H1 (cell line): ENCODE measurements around the gene SPTBN4. TPM values are rescaled to one million over a fixed set of nuclear protein-coding genes. Genes with fewer than 3 reads are reported as not detected.

Experiments
- CTCF ChIA-PET: fragments of 300-600 bp; sonication (Branson Sonifier 250); formaldehyde crosslinking; loops from one replicate; lab custom pipeline; 2021; ENCODE audit not compliant: partially characterized antibody; lab: Charles Lee
- POLR2A ChIA-PET: fragments of 300-600 bp; sonication (Branson Sonifier 250); formaldehyde crosslinking; loops from one replicate; lab custom pipeline; 2021; ENCODE audit warnings: inconsistent platforms; ENCODE audit not compliant: partially characterized antibody; lab: Charles Lee
- DNase-seq, 2 experiments: peaks; one replicate each; pipeline versions ENCODE4 v3.0.0 to v3.0.0-alpha.2; 2010 to 2022; ENCODE audit warnings: low spot score in 2 of 2, low read depth in 1 of 2, mixed read lengths in 1 of 2
- FAIRE-seq: peaks from 2 replicates; lab custom pipeline; 2011; peaks lifted over from hg19 to GRCh38; lab: Jason Lieb, UNC
- H2AFZ ChIP-seq: 2 replicates; pipeline ENCODE4 v1.8.1; 2012; ENCODE audit warnings: low read length, inconsistent platforms
- H2AK5ac ChIP-seq: 2 replicates; pipeline ENCODE4 v1.6.1; 2013; ENCODE audit warnings: low read depth, low read length
- H2BK120ac ChIP-seq: replicated peaks from 2 replicates; pipeline ENCODE3; 2013; ENCODE audit warnings: low read depth, low read length, inconsistent platforms
- H2BK12ac ChIP-seq: 2 replicates; pipeline ENCODE4 v1.6.1; 2013; ENCODE audit warnings: low read depth, low read length
- H2BK15ac ChIP-seq: 2 replicates; pipeline ENCODE4 v1.6.1; 2013; ENCODE audit warnings: low read length
- H2BK20ac ChIP-seq: 2 replicates; pipeline ENCODE4 v1.6.1; 2013; ENCODE audit warnings: low read length
- H2BK5ac ChIP-seq: 2 replicates; pipeline ENCODE4 v1.6.1; 2013; ENCODE audit warnings: low read depth, low read length
- H3K14ac ChIP-seq: 2 replicates; pipeline ENCODE4 v1.6.1; 2013; ENCODE audit warnings: inconsistent platforms; ENCODE audit not compliant: insufficient read length
- H3K18ac ChIP-seq: 2 replicates; pipeline ENCODE4 v1.6.1; 2013; ENCODE audit warnings: low read length; ENCODE audit errors: extremely low read depth
- H3K23ac ChIP-seq: 2 replicates; pipeline ENCODE4 v1.6.1; 2013; ENCODE audit warnings: inconsistent platforms; ENCODE audit not compliant: insufficient read length
- H3K23me2 ChIP-seq: 2 replicates; pipeline ENCODE4 v1.6.1; 2013; ENCODE audit warnings: low read depth, low read length
- H3K27ac ChIP-seq: 2 replicates; pipeline ENCODE4 v1.6.1; 2011; ENCODE audit warnings: low read depth, low read length, inconsistent platforms
- H3K27me3 ChIP-seq, 4 experiments: replicated peaks in 1 of 4; 1 replicate in 1 of 4; 2 replicates in 3 of 4; pipeline versions ENCODE4 v1.6.1 to v1.8.1; 2011 to 2013; ENCODE audit warnings: low read length in 3 of 4, mild to moderate bottlenecking in 3 of 4, inconsistent platforms in 2 of 4, mixed read lengths in 2 of 4, moderate library complexity in 1 of 4; ENCODE audit not compliant: control insufficient read depth in 3 of 4, insufficient read depth in 3 of 4; ENCODE audit errors: extremely low read depth in 1 of 4
- H3K36me3 ChIP-seq, 4 experiments: 2 replicates each; pipeline versions ENCODE4 v1.6.1 to v1.8.1; 2011 to 2013; ENCODE audit warnings: mild to moderate bottlenecking in 4 of 4, low read length in 3 of 4, moderate library complexity in 2 of 4, control low read depth in 1 of 4, inconsistent platforms in 1 of 4; ENCODE audit not compliant: insufficient read depth in 4 of 4, control insufficient read depth in 2 of 4
- H3K4ac ChIP-seq: replicated peaks from 2 replicates; pipeline ENCODE3; 2013; ENCODE audit warnings: low read length, low read depth, mixed read lengths, inconsistent platforms; ENCODE audit not compliant: insufficient read length
- H3K4me1 ChIP-seq, 4 experiments: replicated peaks in 1 of 4; 1 replicate in 1 of 4; 2 replicates in 3 of 4; pipeline versions ENCODE4 v1.6.1 to v1.8.1; 2011 to 2013; ENCODE audit warnings: low read length in 3 of 4, inconsistent platforms in 2 of 4, mixed read lengths in 1 of 4; ENCODE audit not compliant: insufficient read depth in 4 of 4, control insufficient read depth in 3 of 4
- H3K4me2 ChIP-seq, 2 experiments: 2 replicates each; pipeline versions ENCODE4 v1.6.1 to v1.8.1; 2011 to 2013; ENCODE audit warnings: low read depth in 2 of 2, low read length in 2 of 2, control low read depth in 1 of 2, inconsistent platforms in 1 of 2, mild to moderate bottlenecking in 1 of 2; ENCODE audit not compliant: insufficient read depth in 1 of 2
- H3K4me3 ChIP-seq, 4 experiments: fragments of 200-600, 300-600 bp in 1 of 4; sonication (generic), shearing (Covaris generic), sonication (Bioruptor Twin) in 1 of 4; 2 replicates each; pipeline versions ENCODE4 v1.5.1 to v1.8.1; 2011 to 2016; ENCODE audit warnings: low read length in 4 of 4, low read depth in 3 of 4, control low read depth in 2 of 4, inconsistent platforms in 2 of 4, mild to moderate bottlenecking in 2 of 4, mixed read lengths in 1 of 4, moderate library complexity in 1 of 4; ENCODE audit not compliant: insufficient read depth in 2 of 4; ENCODE audit errors: extremely low read depth in 1 of 4
- H3K56ac ChIP-seq: replicated peaks from 2 replicates; pipeline ENCODE3; 2013; ENCODE audit warnings: low read depth, mild to moderate bottlenecking, mixed read lengths, low read length, inconsistent platforms; ENCODE audit not compliant: insufficient read length
- H3K79me1 ChIP-seq: 2 replicates; pipeline ENCODE4 v1.6.1; 2013; ENCODE audit warnings: low read depth, low read length, control low read depth
- H3K79me2 ChIP-seq, 2 experiments: 2 replicates each; pipeline versions ENCODE4 v1.6.1 to v1.8.1; 2012 to 2013; ENCODE audit warnings: low read length in 2 of 2, mild to moderate bottlenecking in 2 of 2, inconsistent platforms in 1 of 2; ENCODE audit not compliant: insufficient read depth in 2 of 2, control insufficient read depth in 1 of 2
- H3K9ac ChIP-seq, 4 experiments: replicated peaks in 1 of 4; 1 replicate in 1 of 4; 2 replicates in 3 of 4; pipeline versions ENCODE4 v1.6.1 to v1.8.1; 2011 to 2013; ENCODE audit warnings: low read depth in 3 of 4, low read length in 3 of 4, control low read depth in 2 of 4, mild to moderate bottlenecking in 2 of 4, moderate library complexity in 2 of 4, inconsistent platforms in 1 of 4; ENCODE audit errors: extremely low read depth in 1 of 4
- H3K9me3 ChIP-seq, 2 experiments: 2 replicates each; pipeline versions ENCODE4 v1.6.1 to v1.8.1; 2012 to 2013; ENCODE audit warnings: mild to moderate bottlenecking in 2 of 2, moderate library complexity in 2 of 2, control low read depth in 1 of 2, inconsistent platforms in 1 of 2, low read depth in 1 of 2, low read length in 1 of 2, mixed read lengths in 1 of 2; ENCODE audit not compliant: insufficient read depth in 2 of 2
- H4K20me1 ChIP-seq, 2 experiments: replicated peaks in 1 of 2; 2 replicates each; pipeline versions ENCODE3 to v1.8.1; 2011 to 2013; ENCODE audit warnings: inconsistent platforms in 2 of 2, low read length in 2 of 2, mild to moderate bottlenecking in 1 of 2; ENCODE audit not compliant: insufficient read depth in 2 of 2, control insufficient read depth in 1 of 2
- H4K5ac ChIP-seq: 2 replicates; pipeline ENCODE4 v1.6.1; 2013; ENCODE audit warnings: low read length, low read depth, mixed read lengths, inconsistent platforms; ENCODE audit not compliant: insufficient read length
- H4K8ac ChIP-seq: 2 replicates; pipeline ENCODE4 v1.8.0; 2013; ENCODE audit warnings: mild to moderate bottlenecking, moderate library complexity, low read length, inconsistent platforms; ENCODE audit not compliant: insufficient read depth; ENCODE audit errors: extremely low read depth
- H4K91ac ChIP-seq: replicated peaks from 2 replicates; pipeline ENCODE3; 2013; ENCODE audit warnings: low read length, mixed read lengths, inconsistent platforms; ENCODE audit not compliant: insufficient read length
- MAFK ChIP-seq: IDR thresholded peaks from 2 replicates; pipeline ENCODE4 v1.6.1; 2012; ENCODE audit warnings: low read depth, mild to moderate bottlenecking, improper control_type of control experiment, low read length
- RAD21 ChIP-seq, 2 experiments: IDR thresholded peaks in 1 of 2; conservative IDR thresholded peaks in 1 of 2; 2 replicates each; pipeline ENCODE4 v1.6.1; 2011; ENCODE audit warnings: low read depth in 2 of 2, low read length in 2 of 2, improper control_type of control experiment in 1 of 2, inconsistent platforms in 1 of 2, mild to moderate bottlenecking in 1 of 2, moderate library complexity in 1 of 2
- WGBS, 2 experiments: shearing (Covaris generic) in 1 of 2; methylation state at CpG; one replicate each; pipeline versions ENCODE4 v1.1.6 to v1.1.7; 2013 to 2015; ENCODE audit warnings: low lambda C conversion rate in 2 of 2, mixed read lengths in 2 of 2, inconsistent platforms in 1 of 2, low coverage in 1 of 2, missing lambda C conversion rate in 1 of 2; ENCODE audit not compliant: insufficient replicate concordance in 2 of 2, insufficient coverage in 1 of 2, insufficient read length in 1 of 2; ENCODE audit errors: extremely low coverage in 1 of 2, missing lambda C conversion rate in 1 of 2; 5-methylcytosine and 5-hydroxymethylcytosine counted together
- polyA plus RNA-seq, 7 experiments: library from polyadenylated mRNA; depleted of rRNA in 3 of 7; stranded (reverse) in 5 of 7; unstranded in 2 of 7; fragments of >200 nt in 5 of 7; fragments of 200-250 nt in 2 of 7; gene quantifications; 1 replicate in 5 of 7; 2 replicates in 1 of 7; 4 replicates in 1 of 7; pipeline versions ENCODE4 v1.2.1 to v1.2.3, GENCODE V29; 2011 to 2013; ENCODE audit warnings: missing spikeins in 2 of 7, mixed read lengths in 2 of 7
- total RNA-seq: library from RNA; stranded (reverse); fragmentation: NEBNext Ultra II Directional; extraction: Animal tissue kit (Norgen Biotek cat#: 25700); gene quantifications from 2 replicates; pipeline ENCODE4 v1.2.1, GENCODE V29; 2021
- TF ChIP-seq, protein P1 (sequence below), 3 experiments: IDR thresholded peaks; 1 replicate in 2 of 3; 2 replicates in 1 of 3; pipeline versions ENCODE4 v1.5.1 to v1.6.1; 2011; ENCODE audit warnings: low read length in 3 of 3, mild to moderate bottlenecking in 3 of 3, inconsistent platforms in 2 of 3, low read depth in 1 of 3, moderate library complexity in 1 of 3; ENCODE audit not compliant: insufficient read depth in 1 of 3; ENCODE audit errors: control extremely low read depth in 1 of 3

The SPTBN4 gene
- total and polyA plus RNA-seq, 2 of the 8 experiments (the other 6 are each of a cell fraction or from before 2014, with no cell fraction given): 1.9 to 3.0 TPM

DNA sequence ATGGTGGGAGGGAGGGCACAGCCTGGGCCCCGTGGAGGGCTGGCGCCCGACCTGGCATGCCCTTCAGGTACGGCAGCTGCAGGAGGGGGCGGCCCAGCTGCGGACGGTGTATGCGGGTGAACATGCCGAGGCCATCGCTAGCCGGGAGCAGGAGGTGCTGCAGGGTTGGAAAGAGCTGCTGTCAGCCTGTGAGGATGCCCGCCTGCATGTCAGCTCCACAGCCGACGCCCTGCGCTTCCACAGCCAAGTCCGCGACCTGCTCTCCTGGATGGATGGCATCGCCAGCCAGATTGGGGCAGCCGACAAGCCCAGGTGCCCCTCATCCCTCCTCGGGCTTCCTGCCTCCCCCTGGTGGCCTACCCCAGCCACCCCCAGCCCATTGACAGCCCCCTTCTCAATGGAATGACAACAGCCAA lies 93.3 kb downstream of the SPTBN4 start:
- no peak overlapping the region for H4K8ac ChIP-seq
- WGBS, 2 experiments: 93% methylated on average over 12 of the region's 20 CpGs; no CpG with 5 or more reads in 1 of the 2 experiments
- no peaks in the 10 kb centered on the region for H3K4me1 ChIP-seq
- H2BK15ac ChIP-seq: no peak overlapping the region
- no peaks in the 10 kb centered on the region for H3K36me3 ChIP-seq
- no peak overlapping the region for H3K56ac ChIP-seq
- no peaks in the 10 kb centered on the region for H3K23me2 ChIP-seq
- no peaks in the 10 kb centered on the region for H4K20me1 ChIP-seq
- H3K14ac ChIP-seq: no peak overlapping the region
- no peak overlapping the region for H3K9ac ChIP-seq
- H4K5ac ChIP-seq: no peak overlapping the region
- FAIRE-seq (no peak), DNase-seq (no peak)
- H3K4me2 ChIP-seq: no peak overlapping the region
- no peaks in the 10 kb centered on the region for H3K79me1 ChIP-seq
- H2AFZ ChIP-seq: no peak overlapping the region
- no peak overlapping the region for H2AK5ac ChIP-seq
- H3K79me2 ChIP-seq: no peaks in the 10 kb centered on the region
- no peak overlapping the region for H3K27ac ChIP-seq
- H2BK5ac ChIP-seq: no peak overlapping the region
- no peak overlapping the region for H3K4ac ChIP-seq
- H2BK12ac ChIP-seq: no peak overlapping the region
- no peak overlapping the region for H3K4me3 ChIP-seq
- H3K27me3 ChIP-seq: peaks cover under 1 to 15% (median 8%) of the 10 kb centered on the region in 4 experiments
- ChIA-PET POLR2A (no interaction called here), CTCF (interaction anchor here (0.7 to 2.4 kb wide), 9 partner anchors 10 to 96 kb away, joined by 3 to 8 read pairs (median 4); no protein-coding TSS in a partner anchor)
- no peak overlapping the region for H2BK20ac ChIP-seq
- no peaks in the 10 kb centered on the region for H3K9me3 ChIP-seq
- H3K23ac ChIP-seq: no peak overlapping the region
- H4K91ac ChIP-seq: no peak overlapping the region
- no peak overlapping the region for H2BK120ac ChIP-seq
- no peak for TF ChIP-seq MAFK
- TF ChIP-seq RAD21 (IDR thresholded peaks at IDR 0.05 in 1 of 2, conservative IDR thresholded peaks at IDR 0.05 in 1 of 2; ENCODE audit: low read depth in 2 of 2, low read length in 2 of 2): peak in 1 of 2 experiments; percentile 22; a peak in 1 of 4 replicates
- TF ChIP-seq, protein P1, sequence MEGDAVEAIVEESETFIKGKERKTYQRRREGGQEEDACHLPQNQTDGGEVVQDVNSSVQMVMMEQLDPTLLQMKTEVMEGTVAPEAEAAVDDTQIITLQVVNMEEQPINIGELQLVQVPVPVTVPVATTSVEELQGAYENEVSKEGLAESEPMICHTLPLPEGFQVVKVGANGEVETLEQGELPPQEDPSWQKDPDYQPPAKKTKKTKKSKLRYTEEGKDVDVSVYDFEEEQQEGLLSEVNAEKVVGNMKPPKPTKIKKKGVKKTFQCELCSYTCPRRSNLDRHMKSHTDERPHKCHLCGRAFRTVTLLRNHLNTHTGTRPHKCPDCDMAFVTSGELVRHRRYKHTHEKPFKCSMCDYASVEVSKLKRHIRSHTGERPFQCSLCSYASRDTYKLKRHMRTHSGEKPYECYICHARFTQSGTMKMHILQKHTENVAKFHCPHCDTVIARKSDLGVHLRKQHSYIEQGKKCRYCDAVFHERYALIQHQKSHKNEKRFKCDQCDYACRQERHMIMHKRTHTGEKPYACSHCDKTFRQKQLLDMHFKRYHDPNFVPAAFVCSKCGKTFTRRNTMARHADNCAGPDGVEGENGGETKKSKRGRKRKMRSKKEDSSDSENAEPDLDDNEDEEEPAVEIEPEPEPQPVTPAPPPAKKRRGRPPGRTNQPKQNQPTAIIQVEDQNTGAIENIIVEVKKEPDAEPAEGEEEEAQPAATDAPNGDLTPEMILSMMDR (IDR thresholded peaks at IDR 0.05; ENCODE audit: control extremely low read depth in 1 of 3, insufficient read depth in 1 of 3, low read depth in 1 of 3, low read length in 3 of 3): peak; percentile 27 to 40 (median 31); a peak in 3 of 4 replicates
- TF ChIP-seq, all 59 proteins: peak for 2
- no peak overlapping the region for H3K18ac ChIP-seq
